ENCODE results near the gene RAPGEF4.
"Not testable (repeated sequence)": the region's sequence is repeated elsewhere in the genome, so short reads cannot be mapped to it uniquely, and the experiment has no call there.

Gene RAPGEF4

GRCh38 chr2:173079973-173080860, 344.6 kb downstream of the RAPGEF4 start:
- H3K9me3 ChIP-seq (ENCODE audit: insufficient read depth, low read depth, low read length), result no peaks in the 10 kb centered on the region
- peaks cover 13% of the 10 kb centered on the region for H3K27me3 ChIP-seq (ENCODE audit: insufficient read depth, low read length)
- no peak overlapping the region for H3K27ac ChIP-seq (ENCODE audit: low read depth, low read length)
- H3K4me3 ChIP-seq (ENCODE audit: low read length), result no peak overlapping the region
- no peaks in the 10 kb centered on the region for H3K36me3 ChIP-seq (ENCODE audit: insufficient read depth, low read length)
- H3K4me1 ChIP-seq (ENCODE audit: insufficient read depth, low read length), result peaks cover 17% of the 10 kb centered on the region
- 97% methylated on average over 6 of the region's 6 CpGs for WGBS
- no peak overlapping the region for H3K9ac ChIP-seq (ENCODE audit: low read depth, low read length)

- Histone ChIP-seq H3K27ac (ENCODE audit: low read depth, low read length) (no peak overlapping the region), H3K9ac (ENCODE audit: low read depth, low read length) (no peak overlapping the region)
These were observed 351.0 kb downstream of the RAPGEF4 start for GRCh38 chr2:173086518-173087213.

DNA sequence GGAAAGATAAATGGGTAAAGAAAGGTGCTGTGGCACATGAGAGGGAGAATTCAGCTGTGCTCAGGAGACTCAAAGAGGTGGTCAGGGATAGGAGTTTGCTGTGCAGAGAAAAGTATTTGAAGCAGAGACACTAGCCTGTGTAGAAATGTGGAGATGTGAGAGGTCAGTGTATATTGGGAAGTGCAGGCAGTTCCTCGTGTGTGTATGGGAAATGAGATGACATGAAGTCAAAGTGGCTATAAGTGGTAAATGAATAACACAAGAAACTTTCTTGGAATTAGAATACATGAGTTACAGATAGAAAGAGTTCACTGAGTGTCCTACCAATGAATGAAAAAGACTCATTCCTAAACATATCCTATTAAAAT, 351.6 kb downstream of the RAPGEF4 start:
- Histone ChIP-seq H3K27ac (ENCODE audit: low read depth, low read length) (no peak overlapping the region), H3K9ac (ENCODE audit: low read depth, low read length) (no peak overlapping the region), H3K4me1 (ENCODE audit: insufficient read depth, low read length) (0 out of 2 replicates have a peak, but pooled peaks cover 6% of the 10 kb centered on the region), H3K27me3 (ENCODE audit: insufficient read depth, low read length) (no peaks in the 10 kb centered on the region), H3K4me3 (ENCODE audit: low read length) (no peak overlapping the region), H3K9me3 (ENCODE audit: insufficient read depth, low read depth, low read length) (no peaks in the 10 kb centered on the region), H3K36me3 (ENCODE audit: insufficient read depth, low read length) (no peaks in the 10 kb centered on the region)
- 88% methylated on average over 1 of the region's 1 CpG for WGBS

More at GRCh38 chr2:173086518-173087213, 351.0 kb downstream of the RAPGEF4 start:
- H3K27me3 ChIP-seq (ENCODE audit: insufficient read depth, low read length), result no peaks in the 10 kb centered on the region
- H3K36me3 ChIP-seq (ENCODE audit: insufficient read depth, low read length), result no peaks in the 10 kb centered on the region
- H3K4me3 ChIP-seq (ENCODE audit: low read length), result no peak overlapping the region
- H3K4me1 ChIP-seq (ENCODE audit: insufficient read depth, low read length), result 0 out of 2 replicates have a peak, but pooled peaks cover 6% of the 10 kb centered on the region
- WGBS, result 89% methylated on average over 2 of the region's 2 CpGs
- no peaks in the 10 kb centered on the region for H3K9me3 ChIP-seq (ENCODE audit: insufficient read depth, low read depth, low read length)

DNA sequence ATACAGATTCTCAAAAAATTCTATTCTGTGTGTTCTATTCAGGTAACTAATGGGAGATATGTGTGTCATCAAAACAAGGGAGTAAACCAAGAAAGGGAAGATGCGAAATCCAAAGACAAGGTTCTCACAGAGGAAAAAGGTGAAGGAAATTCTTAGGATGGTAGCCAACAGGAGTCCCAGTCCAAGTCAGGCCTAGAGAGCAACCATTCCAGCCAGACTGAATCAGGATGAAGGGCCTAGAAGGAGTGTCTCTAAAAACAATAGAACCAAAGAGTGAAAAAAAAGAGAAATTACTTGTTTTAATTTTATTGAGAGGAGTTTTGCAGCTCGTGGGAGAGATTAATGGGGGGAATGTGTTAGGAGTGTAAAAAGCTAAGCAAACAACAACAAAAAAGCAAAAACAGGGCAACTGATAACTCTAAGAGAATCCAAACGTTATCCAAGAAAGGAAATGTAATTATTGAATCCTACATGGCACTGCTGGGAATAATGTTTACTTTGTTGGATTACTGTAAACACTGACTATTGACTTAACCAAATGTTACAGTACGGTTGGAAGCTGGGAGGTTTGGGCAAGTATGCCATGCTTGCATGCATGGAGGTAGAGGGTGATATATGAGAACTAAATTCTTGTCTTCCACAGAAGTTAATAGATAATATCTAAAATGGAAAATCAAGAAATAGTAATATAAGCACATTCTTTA, 352.3 kb downstream of the RAPGEF4 start:
- Histone ChIP-seq H3K27me3 (ENCODE audit: insufficient read depth, low read length) (no peaks in the 10 kb centered on the region), H3K9ac (ENCODE audit: low read depth, low read length) (no peak overlapping the region), H3K36me3 (ENCODE audit: insufficient read depth, low read length) (no peaks in the 10 kb centered on the region), H3K27ac (ENCODE audit: low read depth, low read length) (no peak overlapping the region), H3K4me3 (ENCODE audit: low read length) (no peak overlapping the region), H3K4me1 (ENCODE audit: insufficient read depth, low read length) (0 out of 2 replicates have a peak, but pooled peaks cover 6% of the 10 kb centered on the region), H3K9me3 (ENCODE audit: insufficient read depth, low read depth, low read length) (no peaks in the 10 kb centered on the region)
- 84% methylated on average over 4 of the region's 4 CpGs for WGBS

GRCh38 chr2:173090276-173090877, 354.7 kb downstream of the RAPGEF4 start:
- Histone ChIP-seq H3K36me3 (ENCODE audit: insufficient read depth, low read length) (no peaks in the 10 kb centered on the region), H3K27me3 (ENCODE audit: insufficient read depth, low read length) (no peaks in the 10 kb centered on the region), H3K9me3 (ENCODE audit: insufficient read depth, low read depth, low read length) (no peaks in the 10 kb centered on the region), H3K9ac (ENCODE audit: low read depth, low read length) (no peak overlapping the region), H3K4me1 (ENCODE audit: insufficient read depth, low read length) (0 out of 2 replicates have a peak, but pooled peaks cover 6% of the 10 kb centered on the region), H3K4me3 (ENCODE audit: low read length) (no peak overlapping the region), H3K27ac (ENCODE audit: low read depth, low read length) (no peak overlapping the region)
- 84% methylated on average over 10 of the region's 11 CpGs for WGBS

GRCh38 chr2:173090973-173091660, 355.5 kb downstream of the RAPGEF4 start:
- Histone ChIP-seq H3K4me1 (ENCODE audit: insufficient read depth, low read length) (0 out of 2 replicates have a peak, but pooled peaks cover 6% of the 10 kb centered on the region), H3K27ac (ENCODE audit: low read depth, low read length) (no peak overlapping the region), H3K9ac (ENCODE audit: low read depth, low read length) (no peak overlapping the region), H3K36me3 (ENCODE audit: insufficient read depth, low read length) (no peaks in the 10 kb centered on the region), H3K4me3 (ENCODE audit: low read length) (no peak overlapping the region), H3K27me3 (ENCODE audit: insufficient read depth, low read length) (no peaks in the 10 kb centered on the region), H3K9me3 (ENCODE audit: insufficient read depth, low read depth, low read length) (no peaks in the 10 kb centered on the region)
- 94% methylated on average over 9 of the region's 10 CpGs for WGBS

- H3K9ac ChIP-seq (ENCODE audit: low read depth, low read length), result no peak overlapping the region
- no peak overlapping the region for H3K4me3 ChIP-seq (ENCODE audit: low read length)
- 0 out of 2 replicates have a peak, but pooled peaks cover 6% of the 10 kb centered on the region for H3K4me1 ChIP-seq (ENCODE audit: insufficient read depth, low read length)
- no peaks in the 10 kb centered on the region for H3K9me3 ChIP-seq (ENCODE audit: insufficient read depth, low read depth, low read length)
- no peaks in the 10 kb centered on the region for H3K36me3 ChIP-seq (ENCODE audit: insufficient read depth, low read length)
- no peaks in the 10 kb centered on the region for H3K27me3 ChIP-seq (ENCODE audit: insufficient read depth, low read length)
- 96% methylated on average over 4 of the region's 4 CpGs for WGBS
- no peak overlapping the region for H3K27ac ChIP-seq (ENCODE audit: low read depth, low read length)
These were observed 356.3 kb downstream of the RAPGEF4 start for GRCh38 chr2:173091910-173092309.

- Histone ChIP-seq H3K4me3 (ENCODE audit: low read length) (no peak overlapping the region), H3K27me3 (ENCODE audit: insufficient read depth, low read length) (no peaks in the 10 kb centered on the region), H3K9me3 (ENCODE audit: insufficient read depth, low read depth, low read length) (no peaks in the 10 kb centered on the region), H3K36me3 (ENCODE audit: insufficient read depth, low read length) (no peaks in the 10 kb centered on the region), H3K9ac (ENCODE audit: low read depth, low read length) (no peak overlapping the region), H3K4me1 (ENCODE audit: insufficient read depth, low read length) (0 out of 2 replicates have a peak, but pooled peaks cover 4% of the 10 kb centered on the region), H3K27ac (ENCODE audit: low read depth, low read length) (no peak overlapping the region)
- WGBS, result 98% methylated on average over 2 of the region's 3 CpGs
These were observed 357.3 kb downstream of the RAPGEF4 start for GRCh38 chr2:173092844-173093402.

DNA sequence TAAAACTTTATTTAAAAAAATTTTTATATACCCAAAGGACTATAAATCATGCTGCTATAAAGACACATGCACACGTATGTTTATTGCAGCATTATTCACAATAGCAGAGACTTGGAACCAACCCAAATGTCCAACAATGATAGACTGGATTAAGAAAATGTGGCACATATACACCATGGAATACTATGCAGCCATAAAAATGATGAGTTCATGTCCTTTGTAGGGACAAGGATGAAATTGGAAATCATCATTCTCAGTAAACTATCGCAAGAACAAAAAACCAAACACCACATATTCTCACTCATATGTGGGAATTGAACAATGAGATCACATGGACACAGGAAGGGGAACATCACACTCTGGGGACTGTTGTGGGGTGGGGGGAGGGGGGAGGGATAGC, 358.0 kb downstream of the RAPGEF4 start:
- no CpG with 5 or more reads among the region's 2 CpGs for WGBS
- H3K4me1 ChIP-seq (ENCODE audit: insufficient read depth, low read length); H3K27me3 ChIP-seq (ENCODE audit: insufficient read depth, low read length): not testable (repeated sequence)

DNA sequence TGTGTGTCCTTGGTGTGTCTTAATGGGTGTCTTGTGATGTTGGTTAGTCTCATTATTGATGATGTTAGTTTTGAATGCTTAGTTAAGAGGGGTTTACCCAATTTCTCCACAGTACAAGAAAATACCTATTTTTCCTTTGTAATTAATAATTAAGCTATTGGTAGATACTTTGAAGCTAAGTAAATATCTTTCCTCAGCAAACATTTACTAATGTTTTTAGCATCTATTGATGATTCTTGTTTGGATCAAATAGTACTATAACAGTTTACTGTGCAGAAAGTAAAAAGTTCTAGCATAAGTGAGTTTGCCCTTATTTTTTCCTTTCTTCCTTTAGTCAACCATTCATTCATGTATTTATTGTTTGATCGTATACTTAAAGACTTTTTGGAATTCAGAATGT, 359.1 kb downstream of the RAPGEF4 start:
- Histone ChIP-seq H3K9ac (ENCODE audit: low read depth, low read length) (no peak overlapping the region), H3K36me3 (ENCODE audit: insufficient read depth, low read length) (no peaks in the 10 kb centered on the region), H3K27ac (ENCODE audit: low read depth, low read length) (no peak overlapping the region), H3K9me3 (ENCODE audit: insufficient read depth, low read depth, low read length) (no peaks in the 10 kb centered on the region), H3K4me1 (ENCODE audit: insufficient read depth, low read length) (no peaks in the 10 kb centered on the region), H3K4me3 (ENCODE audit: low read length) (no peak overlapping the region), H3K27me3 (ENCODE audit: insufficient read depth, low read length) (no peaks in the 10 kb centered on the region)
- no CpG with 5 or more reads among the region's 1 CpG for WGBS

More for the DNA sequence above, 358.0 kb downstream of the RAPGEF4 start:
- H3K36me3 ChIP-seq (ENCODE audit: insufficient read depth, low read length); H3K4me3 ChIP-seq (ENCODE audit: low read length); H3K9ac ChIP-seq (ENCODE audit: low read depth, low read length); H3K27ac ChIP-seq (ENCODE audit: low read depth, low read length); H3K9me3 ChIP-seq (ENCODE audit: insufficient read depth, low read depth, low read length): not testable (repeated sequence)

Data from HUES64 (cell line).